H1 (cell line): Measurements from ENCODE around the gene TCL1A. TPM values are rescaled to one million over a fixed set of nuclear protein-coding genes. Genes with fewer than 3 reads are reported as not detected.

Source experiments
- CHD2 ChIP-seq: IDR thresholded peaks from 2 replicates; pipeline ENCODE4 v1.6.1; 2012; ENCODE audit warnings: low read length, improper control_type of control experiment
- CHD7 ChIP-seq: fragments of 300-600 bp; sonication (generic); IDR thresholded peaks from 2 replicates; pipeline ENCODE4 v1.7.1; 2012; ENCODE audit warnings: low read length, moderate library complexity, mild to moderate bottlenecking, inconsistent platforms; ENCODE audit not compliant: insufficient replicate concordance
- polyA plus RNA-seq, 7 experiments: library from polyadenylated mRNA; depleted of rRNA in 3 of 7; stranded (reverse) in 5 of 7; unstranded in 2 of 7; fragments of >200 nt in 5 of 7; fragments of 200-250 nt in 2 of 7; gene quantifications; 1 replicate in 5 of 7; 2 replicates in 1 of 7; 4 replicates in 1 of 7; pipeline versions ENCODE4 v1.2.1 to v1.2.3, GENCODE V29; 2011 to 2013; ENCODE audit warnings: missing spikeins in 2 of 7, mixed read lengths in 2 of 7
- total RNA-seq: library from RNA; stranded (reverse); fragmentation: NEBNext Ultra II Directional; extraction: Animal tissue kit (Norgen Biotek cat#: 25700); gene quantifications from 2 replicates; pipeline ENCODE4 v1.2.1, GENCODE V29; 2021

TCL1A gene
- total and polyA plus RNA-seq, 2 of the 8 experiments (the other 6 are each of a cell fraction or from before 2014, with no cell fraction given) = 0.35 to 7.6 TPM

GRCh38 chr14:95727056-95727700 lies 13.3 kb upstream of the TCL1A start (continued):
- TF ChIP-seq CHD7 (no peak), CHD2 (no peak)
